ENCODE results near the gene PKNOX1. TPM values are rescaled to one million over a fixed set of nuclear protein-coding genes. Genes with fewer than 3 reads are reported as not detected.

The PKNOX1 gene
- total and polyA plus RNA-seq, 9 of the 15 experiments (the other 6 are each of a cell fraction or from before 2014, with no cell fraction given), result 8.8 to 25.9 (median 13.2) TPM

DNA sequence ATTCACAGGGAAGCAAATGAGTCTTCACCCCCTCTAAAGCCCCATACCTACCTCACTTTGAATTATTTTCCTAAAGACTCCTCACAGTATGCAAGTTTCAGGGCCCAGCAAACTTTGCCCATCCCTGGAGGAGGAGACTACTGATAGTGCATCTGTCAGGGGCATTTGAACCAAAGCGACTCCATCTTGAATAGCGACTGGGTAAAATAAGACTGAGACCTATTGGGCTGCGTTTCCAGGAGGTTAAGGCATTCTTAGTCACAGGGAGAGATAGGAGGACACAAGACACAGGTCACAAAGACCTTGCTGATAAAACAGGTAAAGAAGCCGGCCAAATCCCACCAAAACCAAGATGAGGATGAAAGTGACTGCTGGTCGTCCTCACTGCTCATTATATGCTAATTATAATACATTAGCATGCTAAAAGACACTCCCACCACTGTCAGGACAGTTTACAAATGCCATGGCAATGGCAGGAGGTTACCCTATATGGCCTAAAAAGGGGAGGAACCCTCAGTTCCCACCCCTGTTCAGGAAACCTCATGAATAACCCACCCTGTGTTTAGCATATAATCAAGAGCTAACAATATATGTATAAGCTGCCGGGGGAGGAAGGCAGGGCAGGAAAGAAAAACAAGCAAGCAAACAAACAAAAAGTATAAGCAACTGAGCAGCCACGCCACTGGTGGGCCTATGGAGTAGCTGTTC, 3.3 kb upstream of the PKNOX1 start (continued):
- TF ChIP-seq SMARCA5 (IDR thresholded peaks at IDR 0.05) (no peak), SIRT6 (IDR thresholded peaks at IDR 0.05; ENCODE audit: low read depth, low read length) (no peak), GATAD2A (IDR thresholded peaks at IDR 0.05) (peak; percentile 75; the same call in 1 of the 2 replicates), ZNF444 (CRISPR knock-in tag; IDR thresholded peaks at IDR 0.05) (peak; percentile 66; the same call in 1 of the 2 replicates), SETDB1 (IDR thresholded peaks at IDR 0.05; ENCODE audit: low read length) (no peak), ZNF644 (tag; IDR thresholded peaks at IDR 0.05; ENCODE audit: low read depth) (peak; percentile 89), ZNF134 (CRISPR knock-in tag; conservative IDR thresholded peaks at IDR 0.05) (0 out of 2 replicates have a peak, but pooled peaks have one; percentile 41), BACH1 (tag; IDR thresholded peaks at IDR 0.05) (peak; percentile 76; the same call in 1 of the 2 replicates), BRD9 (IDR thresholded peaks at IDR 0.05; ENCODE audit: low read depth, partially characterized antibody) (no peak), ZNF316 (IDR thresholded peaks at IDR 0.05) (no peak), TSHZ1 (CRISPR knock-in tag; IDR thresholded peaks at IDR 0.05) (peak; percentile 90), TFAM (CRISPR knock-in tag; conservative IDR thresholded peaks at IDR 0.05) (no peak), RBM25 (IDR thresholded peaks at IDR 0.05; ENCODE audit: low read depth, low read length, severe bottlenecking) (no peak), RFX1 (IDR thresholded peaks at IDR 0.05) (peak; percentile 72), NCOA2 (IDR thresholded peaks at IDR 0.05; ENCODE audit: partially characterized antibody in 2 of 2) (no peak), GTF2F1 (IDR thresholded peaks at IDR 0.05; ENCODE audit: low read depth, low read length) (no peak), ZNF707 (CRISPR knock-in tag; conservative IDR thresholded peaks at IDR 0.05) (0 out of 2 replicates have a peak, but pooled peaks have one; percentile 11), ZNF76 (CRISPR knock-in tag; IDR thresholded peaks at IDR 0.05; ENCODE audit: borderline replicate concordance) (peak; percentile 79; the same call in 1 of the 2 replicates), NFIX (CRISPR knock-in tag; IDR thresholded peaks at IDR 0.05; ENCODE audit: low read depth) (peak; percentile 46; the same call in 1 of the 2 replicates), ZNF584 (CRISPR knock-in tag; IDR thresholded peaks at IDR 0.05; ENCODE audit: low read depth) (peak; percentile 83)
- TF ChIP-seq, protein P1, sequence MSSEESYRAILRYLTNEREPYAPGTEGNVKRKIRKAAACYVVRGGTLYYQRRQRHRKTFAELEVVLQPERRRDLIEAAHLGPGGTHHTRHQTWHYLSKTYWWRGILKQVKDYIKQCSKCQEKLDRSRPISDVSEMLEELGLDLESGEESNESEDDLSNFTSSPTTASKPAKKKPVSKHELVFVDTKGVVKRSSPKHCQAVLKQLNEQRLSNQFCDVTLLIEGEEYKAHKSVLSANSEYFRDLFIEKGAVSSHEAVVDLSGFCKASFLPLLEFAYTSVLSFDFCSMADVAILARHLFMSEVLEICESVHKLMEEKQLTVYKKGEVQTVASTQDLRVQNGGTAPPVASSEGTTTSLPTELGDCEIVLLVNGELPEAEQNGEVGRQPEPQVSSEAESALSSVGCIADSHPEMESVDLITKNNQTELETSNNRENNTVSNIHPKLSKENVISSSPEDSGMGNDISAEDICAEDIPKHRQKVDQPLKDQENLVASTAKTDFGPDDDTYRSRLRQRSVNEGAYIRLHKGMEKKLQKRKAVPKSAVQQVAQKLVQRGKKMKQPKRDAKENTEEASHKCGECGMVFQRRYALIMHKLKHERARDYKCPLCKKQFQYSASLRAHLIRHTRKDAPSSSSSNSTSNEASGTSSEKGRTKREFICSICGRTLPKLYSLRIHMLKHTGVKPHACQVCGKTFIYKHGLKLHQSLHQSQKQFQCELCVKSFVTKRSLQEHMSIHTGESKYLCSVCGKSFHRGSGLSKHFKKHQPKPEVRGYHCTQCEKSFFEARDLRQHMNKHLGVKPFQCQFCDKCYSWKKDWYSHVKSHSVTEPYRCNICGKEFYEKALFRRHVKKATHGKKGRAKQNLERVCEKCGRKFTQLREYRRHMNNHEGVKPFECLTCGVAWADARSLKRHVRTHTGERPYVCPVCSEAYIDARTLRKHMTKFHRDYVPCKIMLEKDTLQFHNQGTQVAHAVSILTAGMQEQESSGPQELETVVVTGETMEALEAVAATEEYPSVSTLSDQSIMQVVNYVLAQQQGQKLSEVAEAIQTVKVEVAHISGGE (CRISPR knock-in tag; IDR thresholded peaks at IDR 0.05), result no peak

Measured in K562 (cell line).